SK-N-SH (cell line): Measurements from ENCODE around the gene FPR2. TPM values are rescaled to one million over a fixed set of nuclear protein-coding genes. Genes with fewer than 3 reads are reported as not detected.

Experiments
- CTCF ChIA-PET: fragments of 300-600, 350-600 bp; formaldehyde crosslinking; extraction: SDS; loops from one replicate; lab custom pipeline; 2021; lab: Yijun Ruan, JAX
- POLR2A ChIA-PET: fragments of 350-600 bp; sonication (Branson Sonifier 250); formaldehyde crosslinking; extraction: SDS; loops from one replicate; lab custom pipeline; 2020; ENCODE audit warnings: antibody characterized with exemption, inconsistent platforms; lab: Yijun Ruan, JAX
- DNase-seq: peaks from one replicate; pipeline ENCODE4 v3.0.0; 2012
- H2AFZ ChIP-seq: fragments of 200-600 bp; sonication (generic); 2 replicates; pipeline ENCODE4 v1.8.1; 2016; ENCODE audit warnings: antibody characterized with exemption, mild to moderate bottlenecking, low read depth
- H3F3A ChIP-seq: fragments of 200-600 bp; sonication (generic); replicated peaks from 2 replicates; pipeline ENCODE3; 2016; ENCODE audit warnings: antibody characterized with exemption, mild to moderate bottlenecking; ENCODE audit not compliant: insufficient read depth
- H3K27ac ChIP-seq, 2 experiments: fragments of 200-500 bp in 1 of 2; fragments of 200-600 bp in 1 of 2; sonication (Bioruptor generic) in 1 of 2; sonication (generic), shearing (Covaris generic) in 1 of 2; 2 replicates each; pipeline versions ENCODE4 v1.5.1 to v1.6.1; 2014 to 2016; ENCODE audit warnings: low read depth in 2 of 2, inconsistent platforms in 1 of 2, low read length in 1 of 2, mild to moderate bottlenecking in 1 of 2, mixed read lengths in 1 of 2
- H3K27me3 ChIP-seq: fragments of 200-600 bp; sonication (generic), shearing (Covaris generic); 2 replicates; pipeline ENCODE4 v1.6.1; 2016; ENCODE audit warnings: mixed run types; ENCODE audit not compliant: insufficient read depth
- H3K36me3 ChIP-seq, 2 experiments: fragments of 200-500 bp in 1 of 2; fragments of 200-600 bp in 1 of 2; sonication (Bioruptor generic) in 1 of 2; sonication (generic) in 1 of 2; replicated peaks in 1 of 2; 2 replicates each; pipeline versions ENCODE3 to v1.5.1; 2014 to 2016; ENCODE audit warnings: low read length in 1 of 2, mild to moderate bottlenecking in 1 of 2; ENCODE audit not compliant: insufficient read depth in 2 of 2, control insufficient read depth in 1 of 2
- H3K4me1 ChIP-seq, 2 experiments: fragments of 200-500 bp in 1 of 2; fragments of 200-600 bp in 1 of 2; sonication (Bioruptor generic) in 1 of 2; sonication (generic), shearing (Covaris generic) in 1 of 2; 2 replicates each; pipeline versions ENCODE4 v1.5.1 to v1.6.1; 2014 to 2016; ENCODE audit warnings: low read depth in 1 of 2, low read length in 1 of 2, mixed run types in 1 of 2; ENCODE audit not compliant: insufficient read depth in 2 of 2, control insufficient read depth in 1 of 2
- H3K4me2 ChIP-seq: fragments of 200-600 bp; sonication (generic), shearing (Covaris generic); 2 replicates; pipeline ENCODE4 v1.6.1; 2017; ENCODE audit warnings: mixed run types
- H3K4me3 ChIP-seq, 2 experiments: fragments of 200-500 bp in 1 of 2; fragments of 200-600 bp in 1 of 2; sonication (Bioruptor generic) in 1 of 2; sonication (generic), shearing (Covaris generic) in 1 of 2; 2 replicates each; pipeline versions ENCODE4 v1.5.1 to v1.8.1; 2014 to 2016; ENCODE audit warnings: low read depth in 2 of 2, inconsistent platforms in 1 of 2, low read length in 1 of 2, mild to moderate bottlenecking in 1 of 2, mixed read lengths in 1 of 2, moderate library complexity in 1 of 2
- H3K79me2 ChIP-seq: fragments of 200-600 bp; sonication (generic); 2 replicates; pipeline ENCODE4 v1.8.1; 2017; ENCODE audit warnings: mild to moderate bottlenecking; ENCODE audit not compliant: insufficient read depth
- H3K9ac ChIP-seq: fragments of 200-600 bp; sonication (generic); 2 replicates; pipeline ENCODE4 v1.6.1; 2017; ENCODE audit warnings: mixed run types
- H3K9me2 ChIP-seq: fragments of 200-600 bp; sonication (generic); 2 replicates; pipeline ENCODE4 v1.6.1; 2017; ENCODE audit warnings: mixed run types
- H3K9me3 ChIP-seq: fragments of 200-600 bp; sonication (generic); 2 replicates; pipeline ENCODE4 v1.6.1; 2017; ENCODE audit warnings: mixed run types, mild to moderate bottlenecking, moderate library complexity
- H4K20me1 ChIP-seq: fragments of 200-600 bp; sonication (generic); 2 replicates; pipeline ENCODE4 v1.6.1; 2017; ENCODE audit warnings: mild to moderate bottlenecking, mixed run types; ENCODE audit not compliant: insufficient read depth
- ELF1 ChIP-seq: IDR thresholded peaks from 2 replicates; pipeline ENCODE4 v1.4.0; 2012
- FOXM1 ChIP-seq: IDR thresholded peaks from 2 replicates; pipeline ENCODE4 v1.4.0; 2012; ENCODE audit warnings: low read depth, mild to moderate bottlenecking
- GATA2 ChIP-seq: sonication (generic); formaldehyde crosslinking; IDR thresholded peaks from 2 replicates; pipeline ENCODE4 v1.5.0; 2020; ENCODE audit warnings: mild to moderate bottlenecking, missing genetic modification reagents
- IRF3 ChIP-seq: fragments of 150-350 bp; IDR thresholded peaks from 2 replicates; pipeline ENCODE4 v1.6.1; 2016; ENCODE audit warnings: mild to moderate bottlenecking, low read depth, low read length
- JUND ChIP-seq: IDR thresholded peaks from 2 replicates; pipeline ENCODE4 v1.4.0; 2012
- MEF2A ChIP-seq: IDR thresholded peaks from 2 replicates; pipeline ENCODE4 v1.4.0; 2012; ENCODE audit warnings: low read depth, borderline replicate concordance
- MXI1 ChIP-seq: IDR thresholded peaks from 2 replicates; pipeline ENCODE4 v1.6.1; 2012; ENCODE audit warnings: mild to moderate bottlenecking, low read depth, low read length, improper control_type of control experiment
- NFIC ChIP-seq: IDR thresholded peaks from 2 replicates; pipeline ENCODE4 v1.4.0; 2012; ENCODE audit warnings: borderline replicate concordance
- RCOR1 ChIP-seq: fragments of 150-350 bp; IDR thresholded peaks from 2 replicates; pipeline ENCODE4 v1.6.1; 2017; ENCODE audit warnings: antibody characterized with exemption, low read length
- SIN3A ChIP-seq: IDR thresholded peaks from 2 replicates; pipeline ENCODE4 v1.6.1; 2012; ENCODE audit warnings: low read depth, mild to moderate bottlenecking, low read length, moderate library complexity, borderline replicate concordance
- SMC3 ChIP-seq: IDR thresholded peaks from 2 replicates; pipeline ENCODE4 v1.6.1; 2012; ENCODE audit warnings: low read depth, low read length, improper control_type of control experiment
- TAF1 ChIP-seq: IDR thresholded peaks from 2 replicates; pipeline ENCODE4 v1.6.1; 2012; ENCODE audit warnings: low read depth, mild to moderate bottlenecking, low read length, moderate library complexity, borderline replicate concordance
- TCF12 ChIP-seq: IDR thresholded peaks from 2 replicates; pipeline ENCODE4 v1.4.0; 2012
- WGBS: methylation state at CpG from one replicate; pipeline ENCODE4 v1.1.6; 2017; ENCODE audit warnings: low lambda C conversion rate; 5-methylcytosine and 5-hydroxymethylcytosine counted together
- polyA plus RNA-seq, 3 experiments: library from polyadenylated mRNA; depleted of rRNA; stranded (reverse); fragments of >200 nt; gene quantifications; 2 replicates each; pipeline ENCODE4 v1.2.3, GENCODE V29; 2012
- TF ChIP-seq, protein P1 (sequence below): IDR thresholded peaks from 2 replicates; pipeline ENCODE4 v1.4.0; 2012; ENCODE audit warnings: low read depth
- TF ChIP-seq, protein P2 (sequence below): IDR thresholded peaks from 2 replicates; pipeline ENCODE4; 2012
- TF ChIP-seq, protein P3 (sequence below): IDR thresholded peaks from 2 replicates; pipeline ENCODE4 v1.4.0; 2012; ENCODE audit warnings: low read depth, borderline replicate concordance
- TF ChIP-seq, protein P4 (sequence below): IDR thresholded peaks from 2 replicates; pipeline ENCODE4 v1.4.0; 2012; ENCODE audit warnings: low read depth, borderline replicate concordance

FPR2 gene
- polyA plus RNA-seq, 1 of the 3 experiments (the other 2 are of a cell fraction) = not detected

- H3F3A ChIP-seq = peaks cover under 1% of the 10 kb centered on the region
- H3K4me1 ChIP-seq = no peaks in the 10 kb centered on the region
- no peak overlapping the region for H3K4me3 ChIP-seq
- no peak overlapping the region for H3K4me2 ChIP-seq
- peaks cover 54% of the 10 kb centered on the region for H3K27me3 ChIP-seq
- H3K27ac ChIP-seq = no peak overlapping the region
- H2AFZ ChIP-seq = no peak overlapping the region
- CTCF ChIA-PET = interaction anchor here (1.1 kb wide), 1 partner anchor 8 kb away, joined by 4 read pairs; no protein-coding TSS in a partner anchor
- no peak for TF ChIP-seq SIN3A
- TF ChIP-seq, protein P1, sequence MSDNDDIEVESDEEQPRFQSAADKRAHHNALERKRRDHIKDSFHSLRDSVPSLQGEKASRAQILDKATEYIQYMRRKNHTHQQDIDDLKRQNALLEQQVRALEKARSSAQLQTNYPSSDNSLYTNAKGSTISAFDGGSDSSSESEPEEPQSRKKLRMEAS = no peak
- TF ChIP-seq, protein P2, sequence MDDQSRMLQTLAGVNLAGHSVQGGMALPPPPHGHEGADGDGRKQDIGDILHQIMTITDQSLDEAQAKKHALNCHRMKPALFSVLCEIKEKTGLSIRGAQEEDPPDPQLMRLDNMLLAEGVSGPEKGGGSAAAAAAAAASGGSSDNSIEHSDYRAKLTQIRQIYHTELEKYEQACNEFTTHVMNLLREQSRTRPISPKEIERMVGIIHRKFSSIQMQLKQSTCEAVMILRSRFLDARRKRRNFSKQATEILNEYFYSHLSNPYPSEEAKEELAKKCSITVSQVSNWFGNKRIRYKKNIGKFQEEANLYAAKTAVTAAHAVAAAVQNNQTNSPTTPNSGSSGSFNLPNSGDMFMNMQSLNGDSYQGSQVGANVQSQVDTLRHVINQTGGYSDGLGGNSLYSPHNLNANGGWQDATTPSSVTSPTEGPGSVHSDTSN = no peak
- no peak for TF ChIP-seq TAF1
- no peak for TF ChIP-seq FOXM1
- no peak for TF ChIP-seq NFIC
- TF ChIP-seq, protein P3, sequence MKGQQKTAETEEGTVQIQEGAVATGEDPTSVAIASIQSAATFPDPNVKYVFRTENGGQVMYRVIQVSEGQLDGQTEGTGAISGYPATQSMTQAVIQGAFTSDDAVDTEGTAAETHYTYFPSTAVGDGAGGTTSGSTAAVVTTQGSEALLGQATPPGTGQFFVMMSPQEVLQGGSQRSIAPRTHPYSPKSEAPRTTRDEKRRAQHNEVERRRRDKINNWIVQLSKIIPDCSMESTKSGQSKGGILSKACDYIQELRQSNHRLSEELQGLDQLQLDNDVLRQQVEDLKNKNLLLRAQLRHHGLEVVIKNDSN = no peak
- TF ChIP-seq IRF3 = no peak
- TF ChIP-seq SMC3 = no peak
- POLR2A ChIA-PET = no interaction called here
- no peaks in the 10 kb centered on the region for H3K79me2 ChIP-seq
- no peak overlapping the region for H3K9ac ChIP-seq
- H3K36me3 ChIP-seq = no peaks in the 10 kb centered on the region
- no peaks in the 10 kb centered on the region for H3K9me2 ChIP-seq
- H4K20me1 ChIP-seq = no peaks in the 10 kb centered on the region
- no peak for DNase-seq
- H3K9me3 ChIP-seq = no peaks in the 10 kb centered on the region
- 23% methylated on average over 7 of the region's 11 CpGs for WGBS
These were observed 44.1 kb upstream of the FPR2 start for GRCh38 chr19:51716925-51717324.

- Histone ChIP-seq H3K9me3 (no peaks in the 10 kb centered on the region), H3K4me3 (no peak overlapping the region), H3K27me3 (peaks cover 77% of the 10 kb centered on the region), H2AFZ (no peak overlapping the region), H3K36me3 (no peaks in the 10 kb centered on the region), H3F3A (peaks cover 6% of the 10 kb centered on the region), H4K20me1 (no peaks in the 10 kb centered on the region), H3K4me1 (no peaks in the 10 kb centered on the region), H3K4me2 (peak overlapping the region; percentile 66), H3K9me2 (no peaks in the 10 kb centered on the region), H3K9ac (no peak overlapping the region), H3K79me2 (no peaks in the 10 kb centered on the region), H3K27ac (no peak overlapping the region)
- TF ChIP-seq, protein P2 = no peak
- TF ChIP-seq MXI1 = no peak
- TF ChIP-seq NFIC = no peak
- no peak for TF ChIP-seq GATA2
- no peak for TF ChIP-seq MEF2A
- TF ChIP-seq ELF1 = no peak
- TF ChIP-seq SIN3A = no peak
- TF ChIP-seq TAF1 = no peak
- TF ChIP-seq, protein P4, sequence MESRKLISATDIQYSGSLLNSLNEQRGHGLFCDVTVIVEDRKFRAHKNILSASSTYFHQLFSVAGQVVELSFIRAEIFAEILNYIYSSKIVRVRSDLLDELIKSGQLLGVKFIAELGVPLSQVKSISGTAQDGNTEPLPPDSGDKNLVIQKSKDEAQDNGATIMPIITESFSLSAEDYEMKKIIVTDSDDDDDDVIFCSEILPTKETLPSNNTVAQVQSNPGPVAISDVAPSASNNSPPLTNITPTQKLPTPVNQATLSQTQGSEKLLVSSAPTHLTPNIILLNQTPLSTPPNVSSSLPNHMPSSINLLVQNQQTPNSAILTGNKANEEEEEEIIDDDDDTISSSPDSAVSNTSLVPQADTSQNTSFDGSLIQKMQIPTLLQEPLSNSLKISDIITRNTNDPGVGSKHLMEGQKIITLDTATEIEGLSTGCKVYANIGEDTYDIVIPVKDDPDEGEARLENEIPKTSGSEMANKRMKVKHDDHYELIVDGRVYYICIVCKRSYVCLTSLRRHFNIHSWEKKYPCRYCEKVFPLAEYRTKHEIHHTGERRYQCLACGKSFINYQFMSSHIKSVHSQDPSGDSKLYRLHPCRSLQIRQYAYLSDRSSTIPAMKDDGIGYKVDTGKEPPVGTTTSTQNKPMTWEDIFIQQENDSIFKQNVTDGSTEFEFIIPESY = no peak
- TF ChIP-seq TCF12 = no peak
- no peak for TF ChIP-seq JUND
- TF ChIP-seq RCOR1 = no peak
- no peak for DNase-seq
- ChIA-PET CTCF (no interaction called here), POLR2A (no interaction called here)
- 33% methylated on average over 22 of the region's 83 CpGs for WGBS
These were observed 41.6 kb upstream of the FPR2 start for GRCh38 chr19:51719251-51719988.
